Mesothelial cell of epicardium (in vitro differentiated cells): ENCODE measurements around the gene PCCA. TPM values are rescaled to one million over a fixed set of nuclear protein-coding genes. Genes with fewer than 3 reads are reported as not detected.
"Not testable (repeated sequence)": the region's sequence is repeated elsewhere in the genome, so short reads cannot be mapped to it uniquely, and the experiment has no call there.

Experiments used
- DNase-seq, 2 experiments: peaks; one replicate each; pipeline ENCODE4 v3.0.0; 2021; ENCODE audit warnings: low spot score in 2 of 2; ENCODE audit not compliant: unreplicated experiment in 2 of 2
- H3K27ac Mint-ChIP-seq: 2 replicates; pipeline ENCODE4 v1.8.0; 2021; ENCODE audit warnings: mixed read lengths
- H3K27me3 Mint-ChIP-seq: 2 replicates; pipeline ENCODE4 v1.8.0; 2021; ENCODE audit warnings: low read depth, mixed read lengths
- H3K36me3 Mint-ChIP-seq: 2 replicates; pipeline ENCODE4 v1.8.0; 2021; ENCODE audit warnings: mixed read lengths
- H3K4me1 Mint-ChIP-seq: 2 replicates; pipeline ENCODE4 v1.8.0; 2021; ENCODE audit warnings: mixed read lengths
- H3K4me3 Mint-ChIP-seq: 2 replicates; pipeline ENCODE4 v1.8.0; 2021; ENCODE audit warnings: mild to moderate bottlenecking, moderate library complexity, mixed read lengths
- H3K9me3 Mint-ChIP-seq: 2 replicates; pipeline ENCODE4 v1.8.0; 2021; ENCODE audit warnings: mixed read lengths
- total RNA-seq: library from RNA; stranded (reverse); gene quantifications from 3 replicates; pipeline ENCODE4 v1.2.1, GENCODE V29; 2021
- TF ChIP-seq, protein P1 (sequence below): fragments of 200-600 bp; sonication (generic); IDR thresholded peaks from one replicate; pipeline ENCODE4 v1.5.0; 2021; ENCODE audit warnings: antibody characterized with exemption; ENCODE audit not compliant: unreplicated experiment

PCCA gene
- total RNA-seq, 1 donor from 2014 or later: 41.6 TPM

- no peak for DNase-seq
- TF ChIP-seq, protein P1, sequence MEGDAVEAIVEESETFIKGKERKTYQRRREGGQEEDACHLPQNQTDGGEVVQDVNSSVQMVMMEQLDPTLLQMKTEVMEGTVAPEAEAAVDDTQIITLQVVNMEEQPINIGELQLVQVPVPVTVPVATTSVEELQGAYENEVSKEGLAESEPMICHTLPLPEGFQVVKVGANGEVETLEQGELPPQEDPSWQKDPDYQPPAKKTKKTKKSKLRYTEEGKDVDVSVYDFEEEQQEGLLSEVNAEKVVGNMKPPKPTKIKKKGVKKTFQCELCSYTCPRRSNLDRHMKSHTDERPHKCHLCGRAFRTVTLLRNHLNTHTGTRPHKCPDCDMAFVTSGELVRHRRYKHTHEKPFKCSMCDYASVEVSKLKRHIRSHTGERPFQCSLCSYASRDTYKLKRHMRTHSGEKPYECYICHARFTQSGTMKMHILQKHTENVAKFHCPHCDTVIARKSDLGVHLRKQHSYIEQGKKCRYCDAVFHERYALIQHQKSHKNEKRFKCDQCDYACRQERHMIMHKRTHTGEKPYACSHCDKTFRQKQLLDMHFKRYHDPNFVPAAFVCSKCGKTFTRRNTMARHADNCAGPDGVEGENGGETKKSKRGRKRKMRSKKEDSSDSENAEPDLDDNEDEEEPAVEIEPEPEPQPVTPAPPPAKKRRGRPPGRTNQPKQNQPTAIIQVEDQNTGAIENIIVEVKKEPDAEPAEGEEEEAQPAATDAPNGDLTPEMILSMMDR: no peak
- H3K27me3 Mint-ChIP-seq: no peaks in the 10 kb centered on the region
- H3K27ac Mint-ChIP-seq: no peak overlapping the region
- H3K4me3 Mint-ChIP-seq: no peak overlapping the region
- H3K4me1 Mint-ChIP-seq: no peaks in the 10 kb centered on the region
- H3K36me3 Mint-ChIP-seq: no peaks in the 10 kb centered on the region
- H3K9me3 Mint-ChIP-seq: no peaks in the 10 kb centered on the region
These were observed 19.6 kb upstream of the PCCA start for GRCh38 chr13:100069278-100069677.

DNA sequence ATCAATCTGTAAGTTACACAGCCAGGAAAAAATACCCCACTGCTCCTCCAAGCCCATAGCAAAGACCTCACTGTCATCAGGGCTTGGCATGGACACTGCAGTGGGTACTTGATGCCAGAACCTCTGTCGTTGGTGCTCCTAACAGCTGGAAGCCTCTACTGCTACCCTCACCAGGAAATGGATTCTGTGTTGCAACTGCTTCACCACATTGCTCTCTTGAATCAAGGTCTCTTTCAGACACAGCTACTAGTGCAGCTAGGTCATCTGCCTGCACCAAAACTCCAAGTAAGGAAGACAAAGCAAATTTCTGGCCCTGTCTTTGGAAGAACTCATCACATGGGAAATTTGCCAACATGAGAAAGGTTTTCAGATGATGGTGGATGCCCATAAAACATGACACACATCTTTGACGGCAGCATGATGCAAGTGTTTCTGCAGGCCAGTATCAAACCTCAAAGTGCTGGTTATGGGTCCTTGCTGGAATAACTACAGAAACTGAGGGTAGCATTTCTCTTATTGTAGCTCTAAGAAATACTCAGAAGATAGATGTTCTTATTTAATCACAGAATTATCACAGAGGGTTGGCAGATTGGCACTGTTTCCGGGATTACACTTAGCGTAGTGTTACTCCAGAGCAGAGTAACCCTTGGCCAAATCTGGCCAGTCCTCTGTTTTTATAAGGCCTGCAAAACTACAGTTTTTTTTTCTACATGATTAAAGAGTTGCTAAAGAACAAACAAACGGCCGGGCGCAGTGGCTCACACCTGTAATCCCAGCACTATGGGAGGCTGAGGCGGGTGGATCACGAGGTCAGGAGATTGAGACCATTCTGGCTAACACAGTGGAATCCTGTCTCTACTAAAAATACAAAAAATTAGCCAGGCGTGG lies 12.9 kb upstream of the PCCA start:
- Mint-ChIP-seq H3K27me3 (peaks cover 2% of the 10 kb centered on the region), H3K36me3 (no peaks in the 10 kb centered on the region), H3K9me3 (no peaks in the 10 kb centered on the region), H3K4me3 (no peak overlapping the region), H3K27ac (no peak overlapping the region), H3K4me1 (no peaks in the 10 kb centered on the region)
- DNase-seq: no peak
- TF ChIP-seq, protein P1: no peak

DNA sequence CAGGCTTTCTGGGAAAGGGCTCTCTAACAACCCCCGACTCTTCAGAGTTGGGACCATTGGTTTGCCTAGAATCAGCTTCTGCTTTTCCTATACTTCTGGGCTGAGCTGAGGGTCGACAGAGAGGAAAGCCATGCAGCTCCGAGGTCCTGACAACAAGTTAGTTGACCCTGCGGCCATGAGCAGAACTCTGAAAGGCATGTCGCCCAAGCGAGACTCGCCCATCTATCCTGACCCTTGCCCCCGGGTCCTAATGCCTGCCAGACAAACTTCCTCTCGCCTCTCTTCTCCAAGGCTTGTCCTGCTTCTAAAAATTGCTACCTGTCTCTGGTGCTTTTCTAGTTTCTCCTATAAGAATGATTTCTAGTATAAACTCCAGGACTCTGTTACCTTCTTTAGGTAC lies 9.9 kb upstream of the PCCA start:
- H3K27ac Mint-ChIP-seq, H3K36me3 Mint-ChIP-seq, H3K9me3 Mint-ChIP-seq, H3K4me1 Mint-ChIP-seq, H3K27me3 Mint-ChIP-seq, DNase-seq: not testable (repeated sequence)
- peak overlapping the region; percentile 53 for H3K4me3 Mint-ChIP-seq

GRCh38 chr13:100083401-100083800 lies 5.5 kb upstream of the PCCA start:
- not testable (repeated sequence) for DNase-seq, H3K4me3 Mint-ChIP-seq, H3K36me3 Mint-ChIP-seq, H3K9me3 Mint-ChIP-seq, H3K27me3 Mint-ChIP-seq
- Mint-ChIP-seq H3K27ac (peak overlapping the region; percentile 78), H3K4me1 (peaks cover 25% of the 10 kb centered on the region)

- Mint-ChIP-seq H3K4me3 (peak overlapping the region; percentile 92), H3K9me3 (no peaks in the 10 kb centered on the region), H3K27ac (peak overlapping the region; percentile 87), H3K27me3 (no peaks in the 10 kb centered on the region), H3K4me1 (peaks cover 43% of the 10 kb centered on the region), H3K36me3 (no peaks in the 10 kb centered on the region)
- TF ChIP-seq, protein P1: no peak
- no peak for DNase-seq
These were observed 635 bp upstream of the PCCA start for GRCh38 chr13:100088273-100088643.

GRCh38 chr13:100089465-100090032 lies 656 bp downstream of the PCCA start:
- H3K4me3 Mint-ChIP-seq: peak overlapping the region; percentile 92
- no peaks in the 10 kb centered on the region for H3K27me3 Mint-ChIP-seq
- H3K4me1 Mint-ChIP-seq: peaks cover 30% of the 10 kb centered on the region
- no peak for DNase-seq
- no peaks in the 10 kb centered on the region for H3K36me3 Mint-ChIP-seq
- peak overlapping the region; percentile 86 for H3K27ac Mint-ChIP-seq
- TF ChIP-seq, protein P1: no peak
- H3K9me3 Mint-ChIP-seq: no peaks in the 10 kb centered on the region
